ENCODE measurements around the gene LEMD2. TPM values are rescaled to one million over a fixed set of nuclear protein-coding genes. Genes with fewer than 3 reads are reported as not detected.

Gene LEMD2
- total and polyA plus RNA-seq, 2 of the 4 experiments (the other 2 are of a cell fraction) = 26.5 to 43.6 TPM

DNA sequence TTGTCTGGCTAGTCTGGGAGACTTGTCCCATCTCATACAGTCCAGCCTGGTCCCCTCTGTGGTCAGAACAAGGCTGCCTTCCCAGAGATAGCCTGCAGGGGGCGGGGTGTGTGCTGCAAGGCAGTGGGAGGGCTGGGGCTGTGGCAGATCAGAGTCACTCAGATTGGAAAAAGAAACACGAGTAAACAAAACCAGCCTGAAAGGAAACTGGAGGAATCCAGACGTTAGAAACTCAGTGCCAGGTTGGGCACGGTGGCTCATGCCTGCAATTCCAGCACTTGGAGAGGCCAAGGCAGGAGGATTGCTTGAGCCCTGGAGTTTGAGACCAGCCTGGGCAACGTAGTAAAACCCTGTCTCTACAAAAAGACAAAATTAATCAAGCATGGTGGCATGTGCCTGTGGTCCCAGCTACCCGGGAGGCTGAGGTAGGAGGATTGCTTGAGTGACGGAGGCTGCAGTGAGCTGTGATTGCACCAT is 20.2 kb downstream of the LEMD2 start:
- H3K4me2 ChIP-seq (ENCODE audit: low read depth, low read length) = no peak overlapping the region; the same call in 1 of the 2 replicates
- H3K18ac ChIP-seq (ENCODE audit: low read depth, low read length) = peak overlapping the region; percentile 50
- in situ Hi-C loops (cut with MboI; ENCODE audit: low sequenced_read_pairs) = loop anchor here (10.0 kb wide), 2 partner anchors 184 to 386 kb away; partner anchors contain the start of gene BAK1
- POLR2A ChIA-PET (ENCODE audit: unreplicated experiment) = no interaction called here
- H3K4me1 ChIP-seq (ENCODE audit: control insufficient read depth, insufficient read depth, low read length) = peaks cover 48% of the 10 kb centered on the region
- CTCF ChIA-PET = interaction anchor here (0.6 to 1.6 kb wide), 7 partner anchors 23 to 891 kb away, joined by 3 to 7 read pairs (median 4); partner anchors contain the start of gene UQCC2
- H3K27ac ChIP-seq (ENCODE audit: insufficient read depth, low read length) = peak overlapping the region; percentile 31
- no peaks in the 10 kb centered on the region for H3K9me3 ChIP-seq (ENCODE audit: control insufficient read depth, insufficient read depth, low read length)
- BruUV-seq (replicated peaks) = no TSS peak
- peaks cover 15% of the 10 kb centered on the region for H3K36me3 ChIP-seq (ENCODE audit: control insufficient read depth, insufficient read depth, low read length)
- ATAC-seq (ENCODE audit: low read depth) = peak; percentile 69
- peak overlapping the region; percentile 56 for H2AK9ac ChIP-seq (replicated peaks; ENCODE audit: low read depth, low read length, poor library complexity)
- peak overlapping the region; percentile 98 for H2BK5ac ChIP-seq (ENCODE audit: low read depth, low read length, poor library complexity, severe bottlenecking)
- no peak overlapping the region for H3K4me3 ChIP-seq (ENCODE audit: insufficient read depth, low read depth, low read length)
- H2AFZ ChIP-seq (replicated peaks; ENCODE audit: low read length, poor library complexity) = peak overlapping the region; percentile 85
- H4K8ac ChIP-seq (ENCODE audit: low read depth in 2 of 2, low read length in 2 of 2) = peak overlapping the region; percentile 45 to 99; a peak in 3 of 4 replicates
- 0 out of 2 replicates have a peak overlapping the region, but pooled peaks have one; percentile 16 for H4K5ac ChIP-seq (ENCODE audit: low read depth, low read length)
- peaks cover 30% of the 10 kb centered on the region for H3K9me1 ChIP-seq (ENCODE audit: insufficient read depth, low read length)
- H2BK120ac ChIP-seq (ENCODE audit: low read depth, low read length) = peak overlapping the region; percentile 98
- WGBS, 2 experiments (ENCODE audit: extremely low coverage in 2 of 2, insufficient read length in 1 of 2) = 0% methylated on average over 2 of the region's 7 CpGs; no CpG with 5 or more reads in 1 of the 2 experiments
- H3K23ac ChIP-seq (ENCODE audit: low read depth, low read length) = peak overlapping the region; percentile 77
- H3K4ac ChIP-seq (ENCODE audit: low read depth, low read length) = peak overlapping the region; percentile 100
- intact Hi-C loops (cut with micrococcal nuclease) = no loop called here
- H3K9ac ChIP-seq (ENCODE audit: low read depth, low read length) = no peak overlapping the region
- H4K91ac ChIP-seq (ENCODE audit: insufficient read depth, low read depth, low read length) = peak overlapping the region; percentile 98
- H3K79me1 ChIP-seq (ENCODE audit: low read depth in 1 of 2, low read length in 2 of 2) = peaks cover 0 to 22% of the 10 kb centered on the region in 2 experiments; a peak in 2 of 4 replicates
- H2BK20ac ChIP-seq (ENCODE audit: low read depth, low read length) = peak overlapping the region; percentile 94
- peak; percentile 77 for DNase-seq
- TF ChIP-seq, protein P1, sequence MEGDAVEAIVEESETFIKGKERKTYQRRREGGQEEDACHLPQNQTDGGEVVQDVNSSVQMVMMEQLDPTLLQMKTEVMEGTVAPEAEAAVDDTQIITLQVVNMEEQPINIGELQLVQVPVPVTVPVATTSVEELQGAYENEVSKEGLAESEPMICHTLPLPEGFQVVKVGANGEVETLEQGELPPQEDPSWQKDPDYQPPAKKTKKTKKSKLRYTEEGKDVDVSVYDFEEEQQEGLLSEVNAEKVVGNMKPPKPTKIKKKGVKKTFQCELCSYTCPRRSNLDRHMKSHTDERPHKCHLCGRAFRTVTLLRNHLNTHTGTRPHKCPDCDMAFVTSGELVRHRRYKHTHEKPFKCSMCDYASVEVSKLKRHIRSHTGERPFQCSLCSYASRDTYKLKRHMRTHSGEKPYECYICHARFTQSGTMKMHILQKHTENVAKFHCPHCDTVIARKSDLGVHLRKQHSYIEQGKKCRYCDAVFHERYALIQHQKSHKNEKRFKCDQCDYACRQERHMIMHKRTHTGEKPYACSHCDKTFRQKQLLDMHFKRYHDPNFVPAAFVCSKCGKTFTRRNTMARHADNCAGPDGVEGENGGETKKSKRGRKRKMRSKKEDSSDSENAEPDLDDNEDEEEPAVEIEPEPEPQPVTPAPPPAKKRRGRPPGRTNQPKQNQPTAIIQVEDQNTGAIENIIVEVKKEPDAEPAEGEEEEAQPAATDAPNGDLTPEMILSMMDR (conservative IDR thresholded peaks at IDR 0.05; ENCODE audit: low read depth, low read length) = peak; percentile 85
- TF ChIP-seq MAZ (IDR thresholded peaks at IDR 0.05; ENCODE audit: borderline replicate concordance, low read depth, low read length) (peak; percentile 61), SMC3 (IDR thresholded peaks at IDR 0.05; ENCODE audit: low read depth, low read length) (peak; percentile 71), RAD21 (IDR thresholded peaks at IDR 0.05; ENCODE audit: low read length) (peak; percentile 68)
- TF ChIP-seq, protein P2, sequence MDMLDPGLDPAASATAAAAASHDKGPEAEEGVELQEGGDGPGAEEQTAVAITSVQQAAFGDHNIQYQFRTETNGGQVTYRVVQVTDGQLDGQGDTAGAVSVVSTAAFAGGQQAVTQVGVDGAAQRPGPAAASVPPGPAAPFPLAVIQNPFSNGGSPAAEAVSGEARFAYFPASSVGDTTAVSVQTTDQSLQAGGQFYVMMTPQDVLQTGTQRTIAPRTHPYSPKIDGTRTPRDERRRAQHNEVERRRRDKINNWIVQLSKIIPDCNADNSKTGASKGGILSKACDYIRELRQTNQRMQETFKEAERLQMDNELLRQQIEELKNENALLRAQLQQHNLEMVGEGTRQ (IDR thresholded peaks at IDR 0.05; ENCODE audit: low read depth, low read length) = no peak
- no peaks in the 10 kb centered on the region for H3K27me3 ChIP-seq (ENCODE audit: control insufficient read depth, insufficient read depth, low read length)
- peak overlapping the region; percentile 89 for H2AK5ac ChIP-seq (ENCODE audit: low read depth, low read length)
- no peak overlapping the region; the same call in 1 of the 2 replicates for H3K56ac ChIP-seq (ENCODE audit: extremely low read depth, insufficient read depth, low read length)
- peak overlapping the region; percentile 96 for H3K14ac ChIP-seq (replicated peaks; ENCODE audit: low read depth, low read length)
- H4K20me1 ChIP-seq (ENCODE audit: insufficient read depth, low read length) = 0 out of 2 replicates have a peak, but pooled peaks cover 4% of the 10 kb centered on the region
- dilution Hi-C loops (cut with HindIII; ENCODE audit: low sequenced_read_pairs, unreplicated experiment) = no loop called here
- H2BK15ac ChIP-seq (ENCODE audit: low read depth, low read length) = peak overlapping the region; percentile 88; the same call in 2 of the 3 replicates
